SK-N-MC (cell line): Measurements from ENCODE around the gene KIF5A.
"Not testable (repeated sequence)": the region's sequence is repeated elsewhere in the genome, so short reads cannot be mapped to it uniquely, and the experiment has no call there.

Experiments used
- DNase-seq: peaks from one replicate; pipeline ENCODE4 v3.0.0-alpha.2; 2011; ENCODE audit warnings: low read depth, low spot score
- H3K27ac ChIP-seq: fragments of 200-600 bp; sonication (generic); 2 replicates; pipeline ENCODE4 v1.5.1; 2016; ENCODE audit warnings: mixed run types
- H3K36me3 ChIP-seq: fragments of 200-600 bp; sonication (generic); 2 replicates; pipeline ENCODE4 v1.6.1; 2017; ENCODE audit warnings: antibody characterized with exemption, low read length, mixed read lengths; ENCODE audit not compliant: insufficient read depth
- H3K4me3 ChIP-seq: fragments of 200-600 bp; sonication (generic); 2 replicates; pipeline ENCODE4 v1.5.1; 2016
- H3K9ac ChIP-seq: fragments of 200-600 bp; sonication (generic); 2 replicates; pipeline ENCODE4 v1.8.0; 2017; ENCODE audit warnings: mixed run types, mixed read lengths; ENCODE audit not compliant: insufficient read length
- H3K9me3 ChIP-seq: fragments of 200-600 bp; sonication (generic); 2 replicates; pipeline ENCODE4 v1.6.1; 2017; ENCODE audit warnings: low read depth, mild to moderate bottlenecking, antibody characterized with exemption, low read length, moderate library complexity, mixed read lengths
- EZH2 ChIP-seq: fragments of 200-600 bp; sonication (generic); IDR thresholded peaks from one replicate; pipeline ENCODE4 v1.6.1; 2017; ENCODE audit warnings: antibody characterized with exemption
- FOXP2 ChIP-seq: optimal IDR thresholded peaks from 2 replicates; pipeline ENCODE3; 2011; ENCODE audit warnings: mild to moderate bottlenecking, moderate library complexity; ENCODE audit not compliant: insufficient read depth; ENCODE audit errors: extremely low read length, control extremely low read depth
- POLR2AphosphoS5 ChIP-seq: IDR thresholded peaks from 2 replicates; pipeline ENCODE4 v1.6.1; 2012; ENCODE audit warnings: mild to moderate bottlenecking, low read depth, low read length, borderline replicate concordance

Gene KIF5A

DNA sequence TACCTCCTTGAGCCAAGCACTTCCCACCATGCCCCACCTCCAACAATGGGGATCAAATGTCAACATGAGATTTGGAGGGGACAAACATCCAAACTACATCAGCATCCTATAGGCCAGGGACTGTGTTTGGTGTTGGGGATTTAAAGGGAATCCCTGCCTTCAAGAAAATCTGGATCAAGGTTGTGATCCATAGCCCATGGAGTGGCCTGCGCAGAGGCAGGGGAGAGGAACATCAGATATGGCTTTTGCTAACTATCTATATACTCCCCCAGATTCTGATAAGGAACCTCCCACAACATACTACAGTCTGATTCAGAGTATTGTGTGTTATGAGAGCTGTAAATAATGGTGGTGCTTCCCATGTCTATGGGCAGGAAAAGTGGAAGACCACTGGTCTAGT, 5.1 kb downstream of the KIF5A start:
- DNase-seq: no peak
- Histone ChIP-seq H3K36me3 (no peaks in the 10 kb centered on the region), H3K9me3 (no peaks in the 10 kb centered on the region), H3K9ac (no peak overlapping the region), H3K27ac (no peak overlapping the region), H3K4me3 (no peak overlapping the region)
- TF ChIP-seq EZH2 (no peak), FOXP2 (no peak), POLR2AphosphoS5 (no peak)

DNA sequence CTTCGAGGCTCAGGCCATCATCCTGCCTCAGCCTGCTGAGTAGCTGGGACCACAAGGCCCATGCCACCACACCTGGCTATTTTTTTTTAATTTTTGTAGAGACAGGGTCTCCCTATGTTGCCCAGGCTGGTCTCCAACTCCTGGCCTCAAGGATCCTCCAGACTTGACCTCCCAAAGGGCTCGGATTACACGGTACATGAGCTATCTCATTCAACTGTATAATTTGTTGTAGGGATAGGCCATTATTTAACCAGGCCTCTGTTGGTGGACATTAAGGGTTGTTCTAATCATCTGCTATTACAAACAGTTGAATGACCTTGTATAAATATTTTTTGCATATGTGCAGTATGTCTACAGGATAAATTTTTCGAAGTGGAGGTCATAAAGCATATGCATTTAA, 9.0 kb downstream of the KIF5A start:
- H3K36me3 ChIP-seq: no peaks in the 10 kb centered on the region
- TF ChIP-seq EZH2: no peak
- H3K4me3 ChIP-seq: no peak overlapping the region
- no peaks in the 10 kb centered on the region for H3K9me3 ChIP-seq
- no peak overlapping the region for H3K9ac ChIP-seq
- no peak overlapping the region for H3K27ac ChIP-seq
- DNase-seq: no peak

DNA sequence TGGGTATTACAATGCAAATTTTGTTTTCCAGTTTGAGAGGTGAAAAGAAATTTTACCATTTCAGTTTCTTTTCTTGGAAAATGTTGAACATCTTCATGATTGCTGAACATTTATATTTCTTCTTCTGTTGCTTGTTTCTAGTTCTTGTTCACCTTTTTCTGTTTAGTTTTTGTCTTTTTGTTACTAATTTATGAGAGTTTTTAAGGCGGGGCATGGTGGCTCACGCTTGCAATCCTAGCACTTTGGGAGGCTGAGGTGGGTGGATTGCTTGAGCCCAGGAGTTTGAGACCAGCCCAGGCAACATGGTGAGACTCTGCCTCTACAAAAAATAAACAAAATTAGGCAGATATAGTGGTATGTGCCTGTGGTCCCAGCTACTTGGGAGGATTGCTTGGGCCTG, 10.7 kb downstream of the KIF5A start:
- H3K36me3 ChIP-seq: no peaks in the 10 kb centered on the region
- TF ChIP-seq EZH2 (no peak), POLR2AphosphoS5 (no peak), FOXP2 (no peak)
- H3K27ac ChIP-seq: no peak overlapping the region
- H3K4me3 ChIP-seq: no peak overlapping the region
- DNase-seq: no peak
- H3K9ac ChIP-seq: no peak overlapping the region
- H3K9me3 ChIP-seq: no peaks in the 10 kb centered on the region

DNA sequence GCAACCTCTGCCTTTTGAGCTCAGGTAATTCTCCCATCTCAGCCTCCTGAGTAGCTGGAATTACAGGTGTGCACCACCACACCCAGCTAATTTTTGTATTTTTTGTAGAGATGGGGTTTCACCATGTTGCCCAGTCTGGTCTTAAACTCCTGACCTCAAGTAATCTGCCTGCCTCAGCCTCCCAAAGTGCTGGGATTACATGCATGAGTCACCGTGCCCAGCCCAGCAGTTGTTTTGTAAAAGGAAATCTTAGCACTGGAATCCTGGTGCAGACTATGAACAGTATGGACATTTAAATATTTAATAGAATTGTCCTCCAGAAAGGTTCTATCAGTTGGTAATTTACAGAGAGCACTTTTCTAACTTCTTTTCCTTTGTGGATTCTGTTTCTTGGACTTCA, 11.3 kb downstream of the KIF5A start:
- H3K36me3 ChIP-seq, H3K9me3 ChIP-seq, DNase-seq, H3K27ac ChIP-seq, H3K9ac ChIP-seq, H3K4me3 ChIP-seq: not testable (repeated sequence)

DNA sequence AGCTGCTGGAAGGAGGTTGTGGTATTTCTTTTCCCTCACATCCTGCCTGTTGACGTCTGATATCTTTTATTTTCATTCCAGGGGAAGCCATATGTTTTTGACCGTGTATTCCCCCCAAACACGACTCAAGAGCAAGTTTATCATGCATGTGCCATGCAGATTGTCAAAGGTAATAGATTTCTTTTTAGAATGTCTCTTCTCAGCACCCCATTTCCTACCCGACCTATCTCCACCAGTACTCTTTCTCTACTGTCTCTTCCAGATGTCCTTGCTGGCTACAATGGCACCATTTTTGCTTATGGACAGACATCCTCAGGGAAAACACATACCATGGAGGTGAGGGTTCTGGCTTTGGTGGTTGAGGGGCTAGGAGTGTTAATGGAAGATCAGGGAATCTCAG, 13.5 kb downstream of the KIF5A start:
- no peaks in the 10 kb centered on the region for H3K9me3 ChIP-seq
- no peaks in the 10 kb centered on the region for H3K36me3 ChIP-seq
- no peak overlapping the region for H3K27ac ChIP-seq
- no peak for DNase-seq
- no peak overlapping the region for H3K4me3 ChIP-seq
- H3K9ac ChIP-seq: no peak overlapping the region
- TF ChIP-seq POLR2AphosphoS5 (no peak), FOXP2 (no peak), EZH2 (no peak)

DNA sequence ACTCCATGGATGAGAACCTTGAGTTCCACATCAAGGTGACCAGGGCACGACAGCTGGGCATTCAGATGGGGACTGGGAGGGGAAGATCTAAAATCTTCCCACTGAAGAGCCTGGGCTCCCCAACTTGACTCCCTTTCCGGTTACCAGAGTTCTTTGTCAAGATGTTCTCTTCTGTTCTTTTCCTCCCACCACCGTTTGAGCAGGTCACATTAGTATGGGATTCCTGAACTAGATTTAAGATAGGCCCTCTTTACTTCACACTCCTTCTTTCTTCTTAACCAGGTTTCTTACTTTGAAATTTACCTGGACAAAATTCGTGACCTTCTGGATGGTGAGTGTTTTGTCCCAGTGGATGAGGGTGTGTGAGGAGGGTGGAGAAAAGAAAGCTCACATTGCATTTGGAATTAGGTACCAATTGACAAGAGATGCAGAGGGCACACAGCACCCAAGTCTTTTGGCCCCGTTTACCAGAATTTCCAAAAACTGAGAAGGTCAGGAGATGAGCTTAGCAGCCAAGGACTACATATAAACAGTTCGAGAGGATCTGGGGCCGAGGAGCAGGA, 14.4 kb downstream of the KIF5A start:
- H3K9me3 ChIP-seq: no peaks in the 10 kb centered on the region
- no peak overlapping the region for H3K4me3 ChIP-seq
- no peak overlapping the region for H3K27ac ChIP-seq
- no peaks in the 10 kb centered on the region for H3K36me3 ChIP-seq
- TF ChIP-seq EZH2 (no peak), FOXP2 (no peak), POLR2AphosphoS5 (no peak)
- DNase-seq: no peak
- no peak overlapping the region for H3K9ac ChIP-seq

DNA sequence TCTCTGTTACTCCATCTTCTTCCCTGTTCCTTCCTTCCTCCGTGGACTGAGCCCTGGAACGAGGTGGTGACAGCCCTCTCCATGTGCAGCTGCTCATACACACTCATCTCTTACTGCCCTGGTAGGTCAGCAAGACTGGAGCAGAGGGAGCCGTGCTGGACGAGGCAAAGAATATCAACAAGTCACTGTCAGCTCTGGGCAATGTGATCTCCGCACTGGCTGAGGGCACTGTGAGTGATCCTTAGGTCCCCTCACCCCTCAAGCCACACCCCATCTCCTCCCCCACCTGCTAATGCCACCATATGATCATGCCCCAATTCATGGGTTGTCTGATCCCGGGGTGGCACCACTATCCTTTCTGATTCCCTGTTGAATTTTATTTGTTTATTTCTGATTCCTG, 19.0 kb downstream of the KIF5A start:
- no peak for DNase-seq
- no peak for TF ChIP-seq EZH2
- TF ChIP-seq FOXP2: no peak
- TF ChIP-seq POLR2AphosphoS5: no peak
- no peaks in the 10 kb centered on the region for H3K36me3 ChIP-seq
- H3K9me3 ChIP-seq: no peaks in the 10 kb centered on the region
- no peak overlapping the region for H3K9ac ChIP-seq
- H3K27ac ChIP-seq: no peak overlapping the region
- no peak overlapping the region for H3K4me3 ChIP-seq

DNA sequence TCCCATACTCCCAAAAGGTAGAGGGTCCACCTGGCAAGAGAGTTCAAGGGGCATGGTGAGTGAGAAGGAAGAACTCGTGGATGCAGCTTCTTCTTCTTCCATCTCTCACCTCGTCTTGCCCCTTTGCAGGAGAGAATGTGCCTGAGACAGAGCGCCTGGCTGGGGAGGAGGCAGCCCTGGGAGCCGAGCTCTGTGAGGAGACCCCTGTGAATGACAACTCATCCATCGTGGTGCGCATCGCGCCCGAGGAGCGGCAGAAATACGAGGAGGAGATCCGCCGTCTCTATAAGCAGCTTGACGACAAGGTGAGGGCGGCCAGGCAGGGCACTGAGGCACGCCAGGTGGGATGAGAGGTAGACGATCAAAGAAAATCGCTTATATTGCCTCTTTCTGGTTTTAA, 20.0 kb downstream of the KIF5A start:
- no peak overlapping the region for H3K27ac ChIP-seq
- H3K9ac ChIP-seq: no peak overlapping the region
- H3K4me3 ChIP-seq: no peak overlapping the region
- no peaks in the 10 kb centered on the region for H3K36me3 ChIP-seq
- TF ChIP-seq FOXP2 (no peak), EZH2 (no peak), POLR2AphosphoS5 (no peak)
- no peak for DNase-seq
- H3K9me3 ChIP-seq: no peaks in the 10 kb centered on the region

DNA sequence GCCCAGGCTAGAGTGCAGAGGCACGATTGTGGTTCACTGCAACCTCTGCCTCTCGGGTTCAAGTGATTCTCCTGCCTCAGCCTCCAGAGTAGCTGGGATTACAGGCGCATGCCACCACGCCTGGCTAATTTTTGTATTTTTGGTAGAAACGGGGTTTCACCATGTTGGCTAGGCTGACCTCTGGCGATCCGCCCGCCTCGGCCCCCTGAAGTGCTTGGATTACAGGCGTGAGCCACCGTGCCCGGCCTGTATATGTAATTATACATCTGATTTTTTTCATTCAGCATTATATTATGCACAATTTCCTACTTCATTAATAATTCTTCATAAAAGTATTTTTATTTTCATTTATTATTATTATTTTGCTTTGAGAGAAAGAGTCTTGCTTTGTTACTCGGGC, 20.6 kb downstream of the KIF5A start:
- not testable (repeated sequence) for DNase-seq, H3K9me3 ChIP-seq, H3K4me3 ChIP-seq, H3K9ac ChIP-seq, H3K36me3 ChIP-seq, H3K27ac ChIP-seq
